ENCODE measurements around the gene ANKS1A.

DNA sequence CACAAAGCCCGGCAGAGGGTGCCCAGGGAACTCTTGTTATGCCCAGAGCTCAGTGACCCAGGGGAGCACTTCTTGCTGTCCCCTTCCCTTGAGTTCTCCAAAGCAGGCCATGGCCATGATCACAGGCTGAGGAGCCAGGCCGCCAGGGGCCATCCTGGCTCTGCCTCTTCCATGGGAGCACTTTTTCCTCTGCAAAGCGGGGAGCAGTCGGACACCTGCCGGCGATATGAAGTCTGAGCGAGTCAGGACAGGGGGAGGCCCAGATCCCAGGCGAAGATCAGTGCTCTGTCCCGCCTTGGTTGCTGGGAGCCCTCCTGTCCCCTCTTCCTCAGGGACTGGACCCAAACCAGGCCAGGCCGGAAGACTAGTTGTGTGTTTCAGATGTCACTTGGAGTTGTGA, 184.2 kb downstream of the ANKS1A start:
- TF ChIP-seq RFX5 (IDR thresholded peaks at IDR 0.05; ENCODE audit: low read depth, low read length) (no peak), CTCF (conservative IDR thresholded peaks at IDR 0.05; ENCODE audit: low read depth, low read length) (no peak), MAZ (IDR thresholded peaks at IDR 0.05; ENCODE audit: borderline replicate concordance, low read depth, low read length) (no peak), CEBPB (IDR thresholded peaks at IDR 0.05; ENCODE audit: low read depth, low read length) (no peak), POLR2A (IDR thresholded peaks at IDR 0.05; ENCODE audit: low read depth, low read length) (no peak), FOS (IDR thresholded peaks at IDR 0.05; ENCODE audit: low read depth, low read length) (no peak), SMC3 (IDR thresholded peaks at IDR 0.05; ENCODE audit: low read depth, low read length) (no peak), BHLHE40 (IDR thresholded peaks at IDR 0.05; ENCODE audit: low read depth, low read length) (no peak), MAFK (IDR thresholded peaks at IDR 0.05; ENCODE audit: low read depth, low read length) (no peak), ELK1 (IDR thresholded peaks at IDR 0.05; ENCODE audit: borderline replicate concordance, low read depth, low read length) (no peak), RCOR1 (IDR thresholded peaks at IDR 0.05; ENCODE audit: insufficient replicate concordance, low read length) (no peak), USF2 (IDR thresholded peaks at IDR 0.05; ENCODE audit: low read depth, low read length) (no peak), RAD21 (IDR thresholded peaks at IDR 0.05; ENCODE audit: low read length) (no peak), CHD1 (IDR thresholded peaks at IDR 0.05; ENCODE audit: low read depth, low read length) (no peak)

Measured in IMR-90 (cell line).